ENCODE results near the gene LDLRAD4.

The LDLRAD4 gene

DNA sequence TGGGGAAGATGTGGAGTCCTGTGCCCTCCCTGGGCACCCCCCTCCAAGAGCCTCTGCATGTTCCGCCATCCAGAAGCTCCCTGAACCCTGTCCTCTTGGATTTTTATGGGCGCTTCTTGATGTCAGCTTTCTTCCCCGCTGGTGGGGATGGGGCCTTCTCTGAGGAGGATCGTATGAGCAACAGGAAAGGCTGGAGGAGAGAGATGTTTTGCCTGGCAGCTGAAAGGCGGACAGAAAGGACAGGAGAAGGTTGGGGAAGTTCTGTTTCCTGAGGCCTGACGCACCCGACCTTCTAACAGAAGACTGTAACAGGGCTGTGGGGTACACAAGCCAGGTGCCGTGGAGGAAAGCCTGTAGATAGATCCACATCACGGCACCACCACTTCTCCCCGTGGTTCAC is 238.8 kb downstream of the LDLRAD4 start:
- CTCF ChIA-PET, result interaction anchor here (0.8 to 1.5 kb wide), 3 partner anchors 17 to 92 kb away, joined by 3 read pairs; no protein-coding TSS in a partner anchor
- peak in 2 of 3 donors; percentile 73 to 81 for DNase-seq
- no peaks in the 10 kb centered on the region for H3K27me3 ChIP-seq (replicated peaks in 2 of 5; ENCODE audit: control insufficient read depth in 4 of 5, insufficient read depth in 5 of 5, low read length in 4 of 5)
- peaks cover 10 to 55% (median 46%) of the 10 kb centered on the region in 4 experiments for H3K4me1 ChIP-seq (ENCODE audit: control extremely low read depth in 1 of 4, control insufficient read depth in 4 of 4, insufficient read depth in 4 of 4, low read length in 3 of 4)
- 16% methylated on average over 3 of the region's 10 CpGs for WGBS (ENCODE audit: insufficient coverage)
- H3K27ac ChIP-seq (ENCODE audit: insufficient read depth in 1 of 2, low read depth in 1 of 2, low read length in 2 of 2, poor library complexity in 1 of 2, severe bottlenecking in 2 of 2), result peak overlapping the region; percentile 27 to 67
- H3K4me3 ChIP-seq (ENCODE audit: control insufficient read depth in 1 of 7, extremely low read depth in 1 of 7, insufficient read depth in 4 of 7, low read depth in 2 of 7, low read length in 6 of 7), result peak overlapping the region in 1 of 7 experiments; percentile 39
- POLR2A ChIA-PET, result interaction anchor here (0.6 kb wide), 1 partner anchor 155 kb away, joined by 3 read pairs; no protein-coding TSS in a partner anchor
- H3K36me3 ChIP-seq (ENCODE audit: control insufficient read depth in 4 of 4, insufficient read depth in 4 of 4, low read length in 3 of 4), result peaks cover 0 to 3% (median 0%) of the 10 kb centered on the region in 4 experiments
- peaks cover 0 to 15% (median 0%) of the 10 kb centered on the region in 5 experiments for H3K9me3 ChIP-seq (ENCODE audit: control extremely low read depth in 1 of 5, control insufficient read depth in 4 of 5, insufficient read depth in 2 of 5, low read depth in 1 of 5, low read length in 4 of 5)

DNA sequence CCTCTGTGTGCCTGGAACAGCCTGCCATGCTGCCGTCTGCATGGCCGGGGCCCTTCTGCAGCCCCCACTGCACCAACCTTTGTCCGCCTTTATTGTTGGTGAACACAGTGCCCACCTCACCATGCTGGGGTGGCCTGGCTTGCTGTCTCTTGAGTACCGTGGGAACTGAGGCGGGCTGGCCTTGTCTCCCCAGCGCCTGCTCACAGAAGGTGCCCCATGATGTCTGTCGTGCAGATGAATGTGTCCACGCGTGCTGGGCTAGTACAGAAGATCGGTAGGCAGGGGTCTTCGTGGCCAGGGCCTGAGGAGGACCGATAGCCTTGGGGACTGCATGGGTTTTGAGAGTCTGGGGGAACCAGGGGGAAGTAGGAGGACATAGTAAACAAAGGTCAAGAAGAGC is 242.4 kb downstream of the LDLRAD4 start:
- Histone ChIP-seq H3K4me3 (ENCODE audit: control insufficient read depth in 1 of 7, extremely low read depth in 1 of 7, insufficient read depth in 4 of 7, low read depth in 2 of 7, low read length in 6 of 7) (no peak overlapping the region), H3K27ac (ENCODE audit: insufficient read depth in 1 of 2, low read depth in 1 of 2, low read length in 2 of 2, poor library complexity in 1 of 2, severe bottlenecking in 2 of 2) (no peak overlapping the region), H3K36me3 (ENCODE audit: control insufficient read depth in 4 of 4, insufficient read depth in 4 of 4, low read length in 3 of 4) (peaks cover 0 to 3% (median 0%) of the 10 kb centered on the region in 4 experiments), H3K9me3 (ENCODE audit: control extremely low read depth in 1 of 5, control insufficient read depth in 4 of 5, insufficient read depth in 2 of 5, low read depth in 1 of 5, low read length in 4 of 5) (peaks cover 0 to 15% (median 0%) of the 10 kb centered on the region in 5 experiments), H3K27me3 (replicated peaks in 2 of 5; ENCODE audit: control insufficient read depth in 4 of 5, insufficient read depth in 5 of 5, low read length in 4 of 5) (no peaks in the 10 kb centered on the region), H3K4me1 (ENCODE audit: control extremely low read depth in 1 of 4, control insufficient read depth in 4 of 4, insufficient read depth in 4 of 4, low read length in 3 of 4) (peaks cover 16 to 74% (median 62%) of the 10 kb centered on the region in 4 experiments)
- 100% methylated on average over 11 of the region's 12 CpGs for WGBS (ENCODE audit: insufficient coverage)
- ChIA-PET POLR2A (no interaction called here), CTCF (no interaction called here)
- no peak for DNase-seq

DNA sequence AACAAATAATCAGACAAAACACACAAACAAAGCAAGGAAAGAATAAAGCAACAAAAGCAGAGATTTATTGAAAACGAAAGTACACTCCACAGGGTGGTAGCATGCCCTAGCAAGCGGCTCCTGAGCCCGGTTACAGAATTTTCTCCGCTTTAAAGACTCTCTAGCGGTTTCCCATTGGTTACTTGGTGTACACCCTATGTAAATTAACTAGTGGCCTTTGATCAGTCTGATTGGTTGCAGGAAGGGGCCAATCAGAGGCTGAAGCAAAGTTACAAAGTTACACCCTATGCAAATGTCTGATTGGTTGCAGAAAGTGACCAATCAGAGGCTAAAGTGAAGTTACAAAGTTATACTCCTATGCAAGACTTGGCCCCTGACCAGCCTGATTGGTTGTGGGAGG is 242.9 kb downstream of the LDLRAD4 start:
- Histone ChIP-seq H3K27ac (ENCODE audit: insufficient read depth in 1 of 2, low read depth in 1 of 2, low read length in 2 of 2, poor library complexity in 1 of 2, severe bottlenecking in 2 of 2) (no peak overlapping the region), H3K4me1 (ENCODE audit: control extremely low read depth in 1 of 4, control insufficient read depth in 4 of 4, insufficient read depth in 4 of 4, low read length in 3 of 4) (peaks cover 14 to 74% (median 62%) of the 10 kb centered on the region in 4 experiments), H3K27me3 (replicated peaks in 2 of 5; ENCODE audit: control insufficient read depth in 4 of 5, insufficient read depth in 5 of 5, low read length in 4 of 5) (no peaks in the 10 kb centered on the region), H3K4me3 (ENCODE audit: control insufficient read depth in 1 of 7, extremely low read depth in 1 of 7, insufficient read depth in 4 of 7, low read depth in 2 of 7, low read length in 6 of 7) (no peak overlapping the region), H3K36me3 (ENCODE audit: control insufficient read depth in 4 of 4, insufficient read depth in 4 of 4, low read length in 3 of 4) (peaks cover 0 to 3% (median 0%) of the 10 kb centered on the region in 4 experiments), H3K9me3 (ENCODE audit: control extremely low read depth in 1 of 5, control insufficient read depth in 4 of 5, insufficient read depth in 2 of 5, low read depth in 1 of 5, low read length in 4 of 5) (peaks cover 0 to 15% (median 0%) of the 10 kb centered on the region in 5 experiments)
- DNase-seq, result peak in 1 of 3 donors; percentile 56
- WGBS (ENCODE audit: insufficient coverage), result 100% methylated on average over 4 of the region's 5 CpGs
- ChIA-PET CTCF (no interaction called here), POLR2A (no interaction called here)

DNA sequence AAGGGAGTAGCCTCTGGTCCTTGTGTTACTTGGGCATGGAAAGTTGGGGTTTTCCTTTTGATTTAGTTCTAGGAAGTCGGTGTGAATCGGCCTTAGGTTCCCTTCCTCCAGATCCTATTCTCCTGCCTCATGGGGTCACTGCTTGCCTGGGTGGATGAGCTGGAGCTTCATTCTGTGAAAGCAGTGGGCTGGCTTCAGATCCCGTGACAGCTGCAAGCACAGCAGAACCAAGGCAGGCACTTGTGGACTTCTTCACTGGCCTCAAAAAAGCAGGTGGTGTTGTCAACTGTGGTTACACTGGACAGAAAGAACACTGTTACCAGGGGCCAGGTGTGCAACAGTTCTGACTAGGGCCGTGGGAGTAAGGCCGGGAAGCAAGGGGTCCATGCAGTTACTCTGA is 243.4 kb downstream of the LDLRAD4 start:
- POLR2A ChIA-PET, result no interaction called here
- Histone ChIP-seq H3K27ac (ENCODE audit: insufficient read depth in 1 of 2, low read depth in 1 of 2, low read length in 2 of 2, poor library complexity in 1 of 2, severe bottlenecking in 2 of 2) (no peak overlapping the region), H3K4me3 (ENCODE audit: control insufficient read depth in 1 of 7, extremely low read depth in 1 of 7, insufficient read depth in 4 of 7, low read depth in 2 of 7, low read length in 6 of 7) (no peak overlapping the region), H3K36me3 (ENCODE audit: control insufficient read depth in 4 of 4, insufficient read depth in 4 of 4, low read length in 3 of 4) (peaks cover 0 to 3% (median 0%) of the 10 kb centered on the region in 4 experiments), H3K4me1 (ENCODE audit: control extremely low read depth in 1 of 4, control insufficient read depth in 4 of 4, insufficient read depth in 4 of 4, low read length in 3 of 4) (peaks cover 10 to 72% (median 60%) of the 10 kb centered on the region in 4 experiments), H3K27me3 (replicated peaks in 2 of 5; ENCODE audit: control insufficient read depth in 4 of 5, insufficient read depth in 5 of 5, low read length in 4 of 5) (no peaks in the 10 kb centered on the region), H3K9me3 (ENCODE audit: control extremely low read depth in 1 of 5, control insufficient read depth in 4 of 5, insufficient read depth in 2 of 5, low read depth in 1 of 5, low read length in 4 of 5) (peaks cover 0 to 15% (median 0%) of the 10 kb centered on the region in 5 experiments)
- CTCF ChIA-PET, result interaction anchor here (1.0 kb wide), 1 partner anchor 245 kb away, joined by 3 read pairs; no protein-coding TSS in a partner anchor
- 78% methylated on average over 4 of the region's 5 CpGs for WGBS (ENCODE audit: insufficient coverage)
- DNase-seq, result no peak

DNA sequence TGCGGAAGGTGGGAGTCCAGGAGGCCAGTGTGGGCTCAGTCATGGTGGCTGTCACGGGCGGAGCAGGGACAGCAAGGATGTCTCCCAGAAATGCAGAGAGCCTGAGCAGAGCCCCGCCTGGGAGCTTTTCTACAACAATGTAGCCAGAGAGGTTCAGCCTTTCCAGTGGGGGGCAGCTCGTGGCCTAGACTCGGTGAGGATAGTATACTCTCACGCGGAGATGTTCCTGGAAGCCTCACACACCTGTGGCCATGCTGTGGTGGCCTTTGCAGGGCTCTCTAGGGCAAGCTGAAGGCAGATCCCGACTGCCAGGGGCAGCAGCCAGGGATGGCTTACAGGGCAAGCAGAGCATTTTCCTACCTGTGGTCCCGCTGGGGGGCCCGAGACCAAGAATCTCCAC is 244.1 kb downstream of the LDLRAD4 start:
- 100% methylated on average over 11 of the region's 11 CpGs for WGBS (ENCODE audit: insufficient coverage)
- CTCF ChIA-PET, result interaction anchor here (1.0 to 2.3 kb wide), 2 partner anchors 11 to 246 kb away, joined by 3 to 8 read pairs; no protein-coding TSS in a partner anchor
- H3K27me3 ChIP-seq (replicated peaks in 2 of 5; ENCODE audit: control insufficient read depth in 4 of 5, insufficient read depth in 5 of 5, low read length in 4 of 5), result no peaks in the 10 kb centered on the region
- no peak overlapping the region for H3K4me3 ChIP-seq (ENCODE audit: control insufficient read depth in 1 of 7, extremely low read depth in 1 of 7, insufficient read depth in 4 of 7, low read depth in 2 of 7, low read length in 6 of 7)
- no peak for DNase-seq
- H3K4me1 ChIP-seq (ENCODE audit: control extremely low read depth in 1 of 4, control insufficient read depth in 4 of 4, insufficient read depth in 4 of 4, low read length in 3 of 4), result peaks cover 7 to 66% (median 52%) of the 10 kb centered on the region in 4 experiments
- POLR2A ChIA-PET, result no interaction called here
- H3K27ac ChIP-seq (ENCODE audit: insufficient read depth in 1 of 2, low read depth in 1 of 2, low read length in 2 of 2, poor library complexity in 1 of 2, severe bottlenecking in 2 of 2), result no peak overlapping the region
- H3K36me3 ChIP-seq (ENCODE audit: control insufficient read depth in 4 of 4, insufficient read depth in 4 of 4, low read length in 3 of 4), result peaks cover 0 to 3% (median 0%) of the 10 kb centered on the region in 4 experiments
- H3K9me3 ChIP-seq (ENCODE audit: control extremely low read depth in 1 of 5, control insufficient read depth in 4 of 5, insufficient read depth in 2 of 5, low read depth in 1 of 5, low read length in 4 of 5), result peaks cover 0 to 14% (median 0%) of the 10 kb centered on the region in 5 experiments

DNA sequence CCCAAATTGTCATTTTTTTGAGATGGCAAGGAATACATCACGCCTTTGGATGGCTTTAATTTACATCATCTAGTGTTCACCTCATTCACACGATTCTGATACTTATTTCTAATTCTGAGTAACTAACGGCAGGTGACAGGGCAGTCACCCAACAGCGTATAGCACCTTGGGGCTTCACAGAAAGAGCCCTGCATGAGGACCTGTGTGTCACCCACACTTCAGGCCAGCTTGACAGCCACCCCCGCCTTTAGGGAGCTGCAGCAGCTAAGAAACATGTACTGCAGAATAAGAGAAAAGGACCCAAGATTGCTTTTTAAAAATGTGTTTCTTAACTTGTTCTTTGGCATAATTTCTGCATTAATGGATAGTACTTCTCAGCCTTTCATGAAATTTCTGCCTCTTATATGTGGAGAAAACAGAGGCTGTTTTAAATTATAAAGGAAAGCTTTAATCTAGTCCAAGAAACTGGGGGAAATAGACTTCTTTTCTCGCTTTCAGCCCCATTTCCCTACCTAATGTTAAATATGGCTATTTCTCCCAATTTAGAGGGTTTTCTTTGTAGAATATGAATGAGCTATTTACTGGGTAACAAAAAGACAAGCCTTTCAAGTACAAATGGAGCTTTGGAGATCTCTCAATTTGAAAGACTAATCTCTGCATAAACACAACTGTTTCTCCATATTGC is 245.1 kb downstream of the LDLRAD4 start:
- 88% methylated on average over 4 of the region's 6 CpGs for WGBS (ENCODE audit: insufficient coverage)
- peak in 1 of 3 donors; percentile 45 for DNase-seq
- Histone ChIP-seq H3K27me3 (replicated peaks in 2 of 5; ENCODE audit: control insufficient read depth in 4 of 5, insufficient read depth in 5 of 5, low read length in 4 of 5) (no peaks in the 10 kb centered on the region), H3K4me1 (ENCODE audit: control extremely low read depth in 1 of 4, control insufficient read depth in 4 of 4, insufficient read depth in 4 of 4, low read length in 3 of 4) (peaks cover 7 to 57% (median 50%) of the 10 kb centered on the region in 4 experiments), H3K27ac (ENCODE audit: insufficient read depth in 1 of 2, low read depth in 1 of 2, low read length in 2 of 2, poor library complexity in 1 of 2, severe bottlenecking in 2 of 2) (peak overlapping the region; percentile 2 to 80), H3K4me3 (ENCODE audit: control insufficient read depth in 1 of 7, extremely low read depth in 1 of 7, insufficient read depth in 4 of 7, low read depth in 2 of 7, low read length in 6 of 7) (no peak overlapping the region), H3K9me3 (ENCODE audit: control extremely low read depth in 1 of 5, control insufficient read depth in 4 of 5, insufficient read depth in 2 of 5, low read depth in 1 of 5, low read length in 4 of 5) (peaks cover 0 to 9% (median 0%) of the 10 kb centered on the region in 5 experiments), H3K36me3 (ENCODE audit: control insufficient read depth in 4 of 4, insufficient read depth in 4 of 4, low read length in 3 of 4) (no peaks in the 10 kb centered on the region)
- CTCF ChIA-PET, result interaction anchor here (0.7 to 2.3 kb wide), 7 partner anchors 11 to 247 kb away, joined by 3 to 8 read pairs (median 3); no protein-coding TSS in a partner anchor
- POLR2A ChIA-PET, result interaction anchor here (0.6 kb wide), 1 partner anchor 13 kb away, joined by 3 read pairs; no protein-coding TSS in a partner anchor
